ENCODE results near the gene OR2V2.

The OR2V2 gene

GRCh38 chr5:181199881-181200638 is 52.7 kb downstream of the OR2V2 start:
- TF ChIP-seq YY1 (IDR thresholded peaks at IDR 0.05; ENCODE audit: insufficient read depth, insufficient read length) (no peak), SUZ12 (IDR thresholded peaks at IDR 0.05; ENCODE audit: extremely low read depth, insufficient read depth, insufficient read length) (no peak), ZNF274 (IDR thresholded peaks at IDR 0.05; ENCODE audit: low read depth, low read length) (no peak)
- no peak for DNase-seq (ENCODE audit: low read depth, low spot score)
- H3K4me1 ChIP-seq (ENCODE audit: insufficient read depth, insufficient read length): peaks cover 16% of the 10 kb centered on the region
- H3K9ac ChIP-seq (ENCODE audit: insufficient read length, low read depth): no peak overlapping the region
- H3K36me3 ChIP-seq (ENCODE audit: insufficient read depth, insufficient read length, low read length): no peaks in the 10 kb centered on the region
- H3K4me3 ChIP-seq (ENCODE audit: insufficient read length, low read depth): no peak overlapping the region
- peaks cover 29% of the 10 kb centered on the region for H3K27me3 ChIP-seq (ENCODE audit: insufficient read depth, insufficient read length)
- no peaks in the 10 kb centered on the region for H3K9me3 ChIP-seq (ENCODE audit: insufficient read depth, low read length)

- DNase-seq (ENCODE audit: low read depth, low spot score): no peak
- no peaks in the 10 kb centered on the region for H3K36me3 ChIP-seq (ENCODE audit: insufficient read depth, insufficient read length, low read length)
- H3K9ac ChIP-seq (ENCODE audit: insufficient read length, low read depth): no peak overlapping the region
- H3K4me1 ChIP-seq (ENCODE audit: insufficient read depth, insufficient read length): peaks cover 16% of the 10 kb centered on the region
- no peak for TF ChIP-seq ZNF274 (IDR thresholded peaks at IDR 0.05; ENCODE audit: low read depth, low read length)
- no peak for TF ChIP-seq SUZ12 (IDR thresholded peaks at IDR 0.05; ENCODE audit: extremely low read depth, insufficient read depth, insufficient read length)
- no peak for TF ChIP-seq YY1 (IDR thresholded peaks at IDR 0.05; ENCODE audit: insufficient read depth, insufficient read length)
- no peak overlapping the region for H3K4me3 ChIP-seq (ENCODE audit: insufficient read length, low read depth)
- no peaks in the 10 kb centered on the region for H3K9me3 ChIP-seq (ENCODE audit: insufficient read depth, low read length)
- H3K27me3 ChIP-seq (ENCODE audit: insufficient read depth, insufficient read length): peaks cover 37% of the 10 kb centered on the region
These were observed 53.4 kb downstream of the OR2V2 start for GRCh38 chr5:181200816-181201215.

GRCh38 chr5:181203093-181203711 is 55.8 kb downstream of the OR2V2 start:
- Histone ChIP-seq H3K4me3 (ENCODE audit: insufficient read length, low read depth) (no peak overlapping the region), H3K36me3 (ENCODE audit: insufficient read depth, insufficient read length, low read length) (no peaks in the 10 kb centered on the region), H3K9me3 (ENCODE audit: insufficient read depth, low read length) (no peaks in the 10 kb centered on the region), H3K4me1 (ENCODE audit: insufficient read depth, insufficient read length) (peaks cover 9% of the 10 kb centered on the region), H3K27me3 (ENCODE audit: insufficient read depth, insufficient read length) (peaks cover 45% of the 10 kb centered on the region), H3K9ac (ENCODE audit: insufficient read length, low read depth) (no peak overlapping the region)
- TF ChIP-seq SUZ12 (IDR thresholded peaks at IDR 0.05; ENCODE audit: extremely low read depth, insufficient read depth, insufficient read length) (no peak), YY1 (IDR thresholded peaks at IDR 0.05; ENCODE audit: insufficient read depth, insufficient read length) (no peak), ZNF274 (IDR thresholded peaks at IDR 0.05; ENCODE audit: low read depth, low read length) (no peak)
- no peak for DNase-seq (ENCODE audit: low read depth, low spot score)

GRCh38 chr5:181203777-181204112 is 56.4 kb downstream of the OR2V2 start:
- peaks cover 5% of the 10 kb centered on the region for H3K4me1 ChIP-seq (ENCODE audit: insufficient read depth, insufficient read length)
- no peaks in the 10 kb centered on the region for H3K9me3 ChIP-seq (ENCODE audit: insufficient read depth, low read length)
- H3K9ac ChIP-seq (ENCODE audit: insufficient read length, low read depth): no peak overlapping the region
- no peaks in the 10 kb centered on the region for H3K36me3 ChIP-seq (ENCODE audit: insufficient read depth, insufficient read length, low read length)
- peaks cover 45% of the 10 kb centered on the region for H3K27me3 ChIP-seq (ENCODE audit: insufficient read depth, insufficient read length)
- H3K4me3 ChIP-seq (ENCODE audit: insufficient read length, low read depth): peak overlapping the region; percentile 83
- no peak for TF ChIP-seq ZNF274 (IDR thresholded peaks at IDR 0.05; ENCODE audit: low read depth, low read length)
- TF ChIP-seq SUZ12 (IDR thresholded peaks at IDR 0.05; ENCODE audit: extremely low read depth, insufficient read depth, insufficient read length): no peak
- TF ChIP-seq YY1 (IDR thresholded peaks at IDR 0.05; ENCODE audit: insufficient read depth, insufficient read length): no peak
- DNase-seq (ENCODE audit: low read depth, low spot score): no peak

GRCh38 chr5:181204113-181204825 is 56.9 kb downstream of the OR2V2 start:
- Histone ChIP-seq H3K9me3 (ENCODE audit: insufficient read depth, low read length) (no peaks in the 10 kb centered on the region), H3K4me1 (ENCODE audit: insufficient read depth, insufficient read length) (peaks cover 5% of the 10 kb centered on the region), H3K9ac (ENCODE audit: insufficient read length, low read depth) (peak overlapping the region; percentile 61), H3K4me3 (ENCODE audit: insufficient read length, low read depth) (peak overlapping the region; percentile 83), H3K27me3 (ENCODE audit: insufficient read depth, insufficient read length) (peaks cover 45% of the 10 kb centered on the region), H3K36me3 (ENCODE audit: insufficient read depth, insufficient read length, low read length) (no peaks in the 10 kb centered on the region)
- no peak for DNase-seq (ENCODE audit: low read depth, low spot score)
- TF ChIP-seq ZNF274 (IDR thresholded peaks at IDR 0.05; ENCODE audit: low read depth, low read length) (no peak), YY1 (IDR thresholded peaks at IDR 0.05; ENCODE audit: insufficient read depth, insufficient read length) (no peak), SUZ12 (IDR thresholded peaks at IDR 0.05; ENCODE audit: extremely low read depth, insufficient read depth, insufficient read length) (no peak)

GRCh38 chr5:181204826-181205760 is 57.7 kb downstream of the OR2V2 start, which contains the start of gene TRIM7:
TSS of gene TRIM7 (minus strand) at chr5:181205196. CDS start at chr5:181205110, 86 bp downstream.
- TF ChIP-seq SUZ12 (IDR thresholded peaks at IDR 0.05; ENCODE audit: extremely low read depth, insufficient read depth, insufficient read length) (peak; percentile 48), ZNF274 (IDR thresholded peaks at IDR 0.05; ENCODE audit: low read depth, low read length) (no peak), YY1 (IDR thresholded peaks at IDR 0.05; ENCODE audit: insufficient read depth, insufficient read length) (no peak)
- Histone ChIP-seq H3K4me1 (ENCODE audit: insufficient read depth, insufficient read length) (no peaks in the 10 kb centered on the region), H3K27me3 (ENCODE audit: insufficient read depth, insufficient read length) (peaks cover 44% of the 10 kb centered on the region), H3K9ac (ENCODE audit: insufficient read length, low read depth) (peak within 1 kb of the TSS; percentile 64), H3K4me3 (ENCODE audit: insufficient read length, low read depth) (peak within 1 kb of the TSS; percentile 83), H3K9me3 (ENCODE audit: insufficient read depth, low read length) (no peaks in the 10 kb centered on the region), H3K36me3 (ENCODE audit: insufficient read depth, insufficient read length, low read length) (no peaks in the 10 kb centered on the region)
- no peak for DNase-seq (ENCODE audit: low read depth, low spot score)
